ENCODE measurements around the gene PPP2R5B. TPM values are rescaled to one million over a fixed set of nuclear protein-coding genes. Genes with fewer than 3 reads are reported as not detected.

Gene PPP2R5B
- total RNA-seq, 1 donor from 2014 or later, result 15.9 TPM

DNA sequence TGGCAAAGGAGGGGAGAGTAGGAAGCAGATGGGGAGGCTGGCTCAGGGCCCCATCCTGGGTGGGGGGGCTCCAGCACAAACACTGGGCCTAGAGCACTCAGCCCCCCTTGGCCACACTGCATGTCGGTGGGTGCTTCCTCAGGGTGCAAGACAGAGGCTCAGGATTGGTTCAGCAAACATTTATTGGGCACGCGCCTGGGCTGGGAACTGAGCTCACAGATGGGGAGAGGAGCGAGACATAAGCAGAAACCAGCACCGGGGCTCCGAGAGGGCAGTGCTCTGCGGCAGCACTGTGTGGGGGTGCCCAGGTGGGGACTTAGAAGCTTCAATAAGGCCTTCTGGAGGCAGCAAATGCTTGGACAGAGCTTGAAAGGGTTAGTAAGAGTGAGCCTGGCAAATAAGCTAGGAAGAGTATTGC, 34.0 kb upstream of the PPP2R5B start:
- Mint-ChIP-seq H3K4me3 (ENCODE audit: low read depth) (no peak overlapping the region), H3K9me3 (ENCODE audit: low read depth) (no peaks in the 10 kb centered on the region), H3K4me1 (ENCODE audit: low read depth) (peaks cover 44% of the 10 kb centered on the region), H3K27me3 (no peaks in the 10 kb centered on the region), H3K36me3 (ENCODE audit: insufficient read depth) (no peaks in the 10 kb centered on the region), H3K27ac (no peak overlapping the region)
- TF ChIP-seq, protein P1, sequence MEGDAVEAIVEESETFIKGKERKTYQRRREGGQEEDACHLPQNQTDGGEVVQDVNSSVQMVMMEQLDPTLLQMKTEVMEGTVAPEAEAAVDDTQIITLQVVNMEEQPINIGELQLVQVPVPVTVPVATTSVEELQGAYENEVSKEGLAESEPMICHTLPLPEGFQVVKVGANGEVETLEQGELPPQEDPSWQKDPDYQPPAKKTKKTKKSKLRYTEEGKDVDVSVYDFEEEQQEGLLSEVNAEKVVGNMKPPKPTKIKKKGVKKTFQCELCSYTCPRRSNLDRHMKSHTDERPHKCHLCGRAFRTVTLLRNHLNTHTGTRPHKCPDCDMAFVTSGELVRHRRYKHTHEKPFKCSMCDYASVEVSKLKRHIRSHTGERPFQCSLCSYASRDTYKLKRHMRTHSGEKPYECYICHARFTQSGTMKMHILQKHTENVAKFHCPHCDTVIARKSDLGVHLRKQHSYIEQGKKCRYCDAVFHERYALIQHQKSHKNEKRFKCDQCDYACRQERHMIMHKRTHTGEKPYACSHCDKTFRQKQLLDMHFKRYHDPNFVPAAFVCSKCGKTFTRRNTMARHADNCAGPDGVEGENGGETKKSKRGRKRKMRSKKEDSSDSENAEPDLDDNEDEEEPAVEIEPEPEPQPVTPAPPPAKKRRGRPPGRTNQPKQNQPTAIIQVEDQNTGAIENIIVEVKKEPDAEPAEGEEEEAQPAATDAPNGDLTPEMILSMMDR (IDR thresholded peaks at IDR 0.05; ENCODE audit: unreplicated experiment), result no peak
- DNase-seq (ENCODE audit: low spot score, unreplicated experiment), result no peak

DNA sequence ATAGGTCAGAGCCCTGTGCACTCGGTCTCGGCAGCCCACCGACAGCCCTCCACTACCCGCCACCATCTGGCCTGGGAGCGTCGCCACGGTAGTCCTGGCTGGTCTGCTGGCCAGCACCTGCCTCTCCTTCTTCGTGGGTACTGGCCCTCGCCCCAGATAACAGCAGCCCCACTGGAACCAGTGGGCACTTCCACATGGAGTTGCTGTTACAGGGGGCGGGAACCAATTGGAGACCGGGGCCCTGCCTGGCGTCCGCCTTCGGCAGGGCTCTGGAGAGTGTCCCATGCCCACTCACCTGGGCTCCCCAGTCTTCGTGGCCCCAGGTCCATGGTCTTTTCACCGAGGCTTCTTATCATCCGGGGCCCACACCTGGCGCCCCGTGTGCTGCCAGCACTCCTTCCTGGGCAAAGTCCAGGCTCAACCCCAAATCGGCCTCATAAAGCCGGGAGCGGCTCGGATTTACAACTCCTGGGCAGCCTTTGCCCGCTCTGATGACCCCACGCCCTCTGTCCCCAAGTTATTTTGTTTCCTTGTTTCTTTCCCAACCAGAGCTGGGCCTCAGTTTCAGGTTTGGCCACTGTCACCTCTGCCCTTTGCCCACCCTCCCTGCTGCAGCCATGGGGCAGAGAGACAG, 33.2 kb upstream of the PPP2R5B start:
- Mint-ChIP-seq H3K9me3 (ENCODE audit: low read depth) (no peaks in the 10 kb centered on the region), H3K27ac (peak overlapping the region; percentile 22), H3K4me3 (ENCODE audit: low read depth) (peak overlapping the region; percentile 65), H3K4me1 (ENCODE audit: low read depth) (peaks cover 44% of the 10 kb centered on the region), H3K27me3 (no peaks in the 10 kb centered on the region), H3K36me3 (ENCODE audit: insufficient read depth) (no peaks in the 10 kb centered on the region)
- TF ChIP-seq, protein P1 (IDR thresholded peaks at IDR 0.05; ENCODE audit: unreplicated experiment), result no peak
- no peak for DNase-seq (ENCODE audit: low spot score, unreplicated experiment)

DNA sequence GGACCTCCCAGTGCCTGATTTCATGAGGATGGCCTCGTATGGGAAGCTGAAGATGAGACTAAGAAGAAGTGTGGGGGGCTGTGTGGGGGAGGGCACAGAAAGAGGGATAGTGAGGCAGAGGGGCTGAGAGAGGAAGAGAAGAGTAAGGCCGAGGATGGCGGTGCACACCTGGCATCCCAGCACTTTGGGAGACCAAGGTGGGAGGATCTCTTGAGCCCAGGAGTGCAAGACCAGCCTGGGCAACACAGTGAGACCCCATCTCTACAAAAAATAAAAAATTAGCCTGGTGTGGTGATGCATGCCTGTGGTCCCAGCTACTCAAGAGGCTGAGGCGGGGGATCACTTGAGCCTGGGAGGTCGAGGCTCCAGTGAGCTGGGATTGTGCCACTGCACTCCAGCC, 32.6 kb upstream of the PPP2R5B start:
- peak overlapping the region; percentile 65 for H3K4me3 Mint-ChIP-seq (ENCODE audit: low read depth)
- TF ChIP-seq, protein P1 (IDR thresholded peaks at IDR 0.05; ENCODE audit: unreplicated experiment), result no peak
- H3K27ac Mint-ChIP-seq, result peak overlapping the region; percentile 22

DNA sequence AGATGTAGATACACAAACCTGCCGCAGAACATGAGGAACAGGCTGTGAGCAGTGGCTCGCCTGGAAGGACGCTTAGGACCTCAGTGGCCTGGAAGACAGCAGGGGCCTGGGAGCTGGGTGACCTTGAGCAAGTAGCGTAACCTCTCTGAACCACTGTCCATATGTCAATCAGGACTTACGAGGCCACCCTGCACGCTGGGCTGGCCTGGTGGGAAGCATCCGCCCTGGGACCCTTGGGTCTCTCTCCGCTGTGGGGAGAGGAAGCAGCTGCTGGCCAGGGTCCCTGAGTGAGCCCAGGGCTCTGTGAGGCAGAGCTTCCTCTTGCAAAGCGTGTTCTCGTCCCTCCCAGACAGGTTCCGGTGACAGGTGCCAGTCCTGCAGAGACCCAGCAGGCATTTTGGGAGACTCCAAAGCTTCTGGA, 32.1 kb upstream of the PPP2R5B start:
- TF ChIP-seq, protein P1 (IDR thresholded peaks at IDR 0.05; ENCODE audit: unreplicated experiment), result no peak
- no peaks in the 10 kb centered on the region for H3K9me3 Mint-ChIP-seq (ENCODE audit: low read depth)
- no peak overlapping the region for H3K27ac Mint-ChIP-seq
- H3K36me3 Mint-ChIP-seq (ENCODE audit: insufficient read depth), result no peaks in the 10 kb centered on the region
- peak overlapping the region; percentile 65 for H3K4me3 Mint-ChIP-seq (ENCODE audit: low read depth)
- no peaks in the 10 kb centered on the region for H3K27me3 Mint-ChIP-seq
- DNase-seq (ENCODE audit: low spot score, unreplicated experiment), result no peak
- H3K4me1 Mint-ChIP-seq (ENCODE audit: low read depth), result peaks cover 42% of the 10 kb centered on the region

More for the DNA sequence above, 32.6 kb upstream of the PPP2R5B start:
- no peak for DNase-seq (ENCODE audit: low spot score, unreplicated experiment)
- Mint-ChIP-seq H3K4me1 (ENCODE audit: low read depth) (peaks cover 44% of the 10 kb centered on the region), H3K9me3 (ENCODE audit: low read depth) (no peaks in the 10 kb centered on the region), H3K27me3 (no peaks in the 10 kb centered on the region), H3K36me3 (ENCODE audit: insufficient read depth) (no peaks in the 10 kb centered on the region)

DNA sequence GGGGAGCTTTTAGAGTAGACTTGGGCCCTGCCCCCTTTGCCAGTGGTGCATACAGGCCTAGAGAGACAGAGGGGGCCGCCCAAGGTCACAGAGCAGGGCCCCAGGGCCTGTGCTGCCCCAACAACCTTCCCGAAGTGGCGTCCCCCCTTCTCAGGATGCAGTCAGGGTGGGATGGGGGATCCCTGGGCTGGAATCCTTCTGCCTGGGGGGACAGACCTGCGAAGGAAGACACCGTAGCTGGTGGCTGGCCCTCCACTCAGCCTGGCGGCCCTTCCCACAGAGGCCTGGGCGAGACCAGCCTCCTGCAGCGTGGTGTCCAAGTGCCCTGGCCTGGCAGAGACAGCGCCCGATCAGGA, 31.7 kb upstream of the PPP2R5B start:
- H3K4me1 Mint-ChIP-seq (ENCODE audit: low read depth), result peaks cover 40% of the 10 kb centered on the region
- DNase-seq (ENCODE audit: low spot score, unreplicated experiment), result no peak
- TF ChIP-seq, protein P1 (IDR thresholded peaks at IDR 0.05; ENCODE audit: unreplicated experiment), result no peak
- no peaks in the 10 kb centered on the region for H3K27me3 Mint-ChIP-seq
- H3K4me3 Mint-ChIP-seq (ENCODE audit: low read depth), result peak overlapping the region; percentile 65
- H3K27ac Mint-ChIP-seq, result no peak overlapping the region
- no peaks in the 10 kb centered on the region for H3K36me3 Mint-ChIP-seq (ENCODE audit: insufficient read depth)
- no peaks in the 10 kb centered on the region for H3K9me3 Mint-ChIP-seq (ENCODE audit: low read depth)

Measured in progenitor cell of endocrine pancreas (in vitro differentiated cells).